RWPE1 (cell line): ENCODE data around the gene PDSS1.
"Not testable (repeated sequence)": the region's sequence is repeated elsewhere in the genome, so short reads cannot be mapped to it uniquely, and the experiment has no call there.

Experiments
- CTCF ChIA-PET: fragments of 350-600 bp; sonication (Branson Sonifier 250); formaldehyde crosslinking; extraction: SDS; loops from one replicate; lab custom pipeline; 2021; lab: Yijun Ruan, JAX
- POLR2A ChIA-PET: fragments of 400-600 bp; formaldehyde crosslinking; extraction: SDS; loops from one replicate; lab custom pipeline; 2020; ENCODE audit warnings: antibody characterized with exemption; ENCODE audit not compliant: low non-redundant PET; lab: Yijun Ruan, JAX
- DNase-seq: peaks from one replicate; pipeline ENCODE4 v3.0.0; 2012; ENCODE audit warnings: low spot score
- H3K27ac ChIP-seq: fragments of 450-650 bp; 2 replicates; pipeline ENCODE4 v1.5.1; 2017
- TF ChIP-seq, protein P1 (sequence below): fragments of 450-650 bp; conservative IDR thresholded peaks from 2 replicates; pipeline ENCODE4 v1.5.1; 2017; ENCODE audit warnings: low read depth, mild to moderate bottlenecking

Gene PDSS1

DNA sequence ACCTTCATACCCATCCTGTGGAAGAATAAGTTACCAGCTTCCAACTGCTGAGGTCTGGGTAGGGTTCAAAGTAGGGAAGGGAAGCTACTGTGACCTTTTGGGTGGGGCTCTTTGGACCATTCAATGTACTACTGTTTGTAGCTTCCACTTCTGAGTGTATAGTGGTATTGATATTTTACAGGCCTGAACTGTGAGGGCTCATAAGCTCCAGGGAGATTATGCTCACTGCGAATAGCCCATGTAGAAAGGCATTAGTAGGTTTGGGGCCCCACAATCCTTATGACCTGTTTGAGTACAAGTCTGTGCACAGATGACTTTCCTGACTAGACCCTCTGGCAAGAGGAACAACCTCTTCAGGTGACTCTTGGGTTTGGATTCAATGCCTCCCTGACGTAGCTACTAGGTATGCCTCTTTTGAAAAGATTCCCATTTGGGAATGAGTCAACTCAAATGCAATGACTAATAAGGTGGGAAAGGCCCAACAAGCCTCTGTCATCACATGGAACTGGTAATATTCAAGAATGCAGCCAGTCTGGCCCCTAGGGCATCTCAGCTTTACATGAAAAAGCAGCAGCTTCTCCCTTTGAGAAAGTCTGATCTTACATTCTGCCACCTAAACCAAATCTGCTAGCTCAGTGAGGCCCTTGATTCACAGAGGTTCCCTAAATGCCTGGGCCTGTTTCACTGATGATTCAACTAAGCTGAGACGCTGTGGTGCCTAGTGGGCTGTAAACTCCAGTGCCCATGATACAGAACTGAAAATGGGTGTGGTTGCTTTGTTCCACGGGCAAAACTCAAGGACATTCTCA lies 83.5 kb downstream of the PDSS1 start:
- TF ChIP-seq, protein P1, sequence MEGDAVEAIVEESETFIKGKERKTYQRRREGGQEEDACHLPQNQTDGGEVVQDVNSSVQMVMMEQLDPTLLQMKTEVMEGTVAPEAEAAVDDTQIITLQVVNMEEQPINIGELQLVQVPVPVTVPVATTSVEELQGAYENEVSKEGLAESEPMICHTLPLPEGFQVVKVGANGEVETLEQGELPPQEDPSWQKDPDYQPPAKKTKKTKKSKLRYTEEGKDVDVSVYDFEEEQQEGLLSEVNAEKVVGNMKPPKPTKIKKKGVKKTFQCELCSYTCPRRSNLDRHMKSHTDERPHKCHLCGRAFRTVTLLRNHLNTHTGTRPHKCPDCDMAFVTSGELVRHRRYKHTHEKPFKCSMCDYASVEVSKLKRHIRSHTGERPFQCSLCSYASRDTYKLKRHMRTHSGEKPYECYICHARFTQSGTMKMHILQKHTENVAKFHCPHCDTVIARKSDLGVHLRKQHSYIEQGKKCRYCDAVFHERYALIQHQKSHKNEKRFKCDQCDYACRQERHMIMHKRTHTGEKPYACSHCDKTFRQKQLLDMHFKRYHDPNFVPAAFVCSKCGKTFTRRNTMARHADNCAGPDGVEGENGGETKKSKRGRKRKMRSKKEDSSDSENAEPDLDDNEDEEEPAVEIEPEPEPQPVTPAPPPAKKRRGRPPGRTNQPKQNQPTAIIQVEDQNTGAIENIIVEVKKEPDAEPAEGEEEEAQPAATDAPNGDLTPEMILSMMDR, result no peak
- CTCF ChIA-PET, result interaction anchor here (0.6 kb wide), 1 partner anchor 52 kb away, joined by 3 read pairs; no protein-coding TSS in a partner anchor
- DNase-seq, result peak; percentile 95
- peak overlapping the region; percentile 81 for H3K27ac ChIP-seq
- POLR2A ChIA-PET, result no interaction called here

DNA sequence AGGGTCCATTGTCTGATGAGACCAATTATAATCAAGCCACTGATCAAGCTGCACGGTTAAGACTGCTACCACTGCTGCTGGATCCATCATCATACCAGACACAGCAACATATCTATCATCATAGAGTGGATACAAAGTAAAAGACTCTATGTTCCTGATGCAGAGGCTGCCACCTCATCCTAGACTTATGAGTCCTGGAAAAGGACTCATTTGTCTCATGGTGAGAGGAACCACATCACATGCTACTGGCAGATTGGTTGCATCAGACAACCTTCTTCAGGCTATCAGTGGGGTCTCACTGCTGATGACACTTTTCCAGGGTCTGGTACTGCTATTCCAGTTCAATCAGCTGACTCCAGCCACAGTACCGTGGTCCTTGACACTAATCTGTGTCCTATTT lies 84.3 kb downstream of the PDSS1 start:
- H3K27ac ChIP-seq, result peak overlapping the region; percentile 81
- POLR2A ChIA-PET, result no interaction called here
- TF ChIP-seq, protein P1, result no peak
- peak; percentile 8 for DNase-seq
- CTCF ChIA-PET, result interaction anchor here (0.6 to 0.7 kb wide), 3 partner anchors 18 to 1612 kb away, joined by 3 to 6 read pairs (median 3); no protein-coding TSS in a partner anchor

DNA sequence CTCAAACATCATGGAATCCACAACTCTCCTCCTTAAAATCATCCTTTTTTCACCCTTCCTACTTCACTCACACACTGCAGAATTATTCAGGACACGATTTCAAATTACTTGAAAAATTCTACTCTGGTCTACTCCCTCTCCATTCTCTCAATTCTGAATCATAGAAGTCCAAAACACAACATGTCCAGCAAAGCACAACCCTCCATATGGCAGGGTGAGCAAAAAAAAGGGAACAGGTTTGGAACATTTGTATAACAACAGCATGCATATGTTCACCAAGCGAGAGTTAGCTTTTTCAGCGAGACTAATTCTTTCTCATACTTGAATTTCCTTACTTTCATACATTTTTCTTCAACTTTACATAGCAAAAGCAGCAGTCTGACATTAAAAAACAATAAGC lies 89.9 kb downstream of the PDSS1 start:
- H3K27ac ChIP-seq, result no peak overlapping the region
- TF ChIP-seq, protein P1, result no peak
- ChIA-PET CTCF (interaction anchor here (0.6 kb wide), 1 partner anchor 310 kb away, joined by 4 read pairs; no protein-coding TSS in a partner anchor), POLR2A (no interaction called here)
- no peak for DNase-seq

DNA sequence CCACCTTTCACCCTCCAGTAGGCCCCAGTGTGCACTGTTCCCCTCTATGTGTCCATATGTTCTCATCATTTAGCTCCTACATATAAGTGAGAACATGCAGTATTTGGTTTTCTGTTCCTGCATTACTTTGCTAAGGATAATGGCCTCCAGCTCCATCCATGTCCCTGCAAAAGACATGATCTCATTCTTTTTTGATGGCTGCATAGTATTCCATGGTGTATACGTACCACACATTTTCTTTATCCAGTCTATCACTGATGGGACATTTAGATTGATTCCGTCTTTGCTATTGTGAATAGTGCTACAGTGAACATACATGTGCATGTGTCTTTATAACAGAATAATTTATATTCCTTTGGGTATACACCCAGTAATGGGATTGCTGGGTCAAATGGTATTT lies 92.3 kb downstream of the PDSS1 start:
- CTCF ChIA-PET, result not testable (repeated sequence)

DNA sequence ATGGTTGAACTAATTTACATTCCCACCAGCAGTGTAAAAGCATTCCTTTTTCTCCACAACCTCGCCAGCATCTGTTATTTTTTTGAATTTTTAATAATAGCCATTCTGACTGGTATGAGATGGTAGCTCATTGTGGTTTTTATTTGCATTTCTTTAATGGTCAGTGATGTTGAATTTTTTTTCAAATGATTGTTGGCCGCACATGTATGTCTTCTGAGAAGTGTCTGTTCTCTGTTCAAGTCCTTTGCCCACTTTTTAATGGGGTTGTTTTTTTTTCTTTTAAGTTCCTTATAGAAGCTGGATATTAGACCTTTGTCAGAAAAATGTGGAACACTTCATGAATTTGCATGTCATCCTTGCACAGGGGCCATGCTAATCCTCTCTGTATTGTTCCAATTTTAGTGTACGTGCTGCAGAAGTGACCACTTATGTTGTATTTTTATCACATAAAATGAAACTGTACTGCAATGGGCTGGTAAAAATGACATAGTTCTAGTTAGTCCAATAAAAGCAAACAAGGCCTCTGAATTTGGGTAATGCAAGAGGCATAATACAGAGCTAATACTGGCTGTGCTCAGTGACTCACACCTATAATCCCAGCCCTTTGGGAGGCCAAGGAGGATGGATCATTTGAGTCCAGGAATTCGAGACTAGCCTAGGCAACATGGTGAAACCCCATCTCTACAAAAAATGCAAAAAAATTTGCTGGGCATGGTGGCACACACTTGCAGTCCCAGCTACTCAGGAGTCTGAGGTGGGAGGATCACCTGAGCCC lies 92.9 kb downstream of the PDSS1 start:
- no peak for DNase-seq
- ChIA-PET POLR2A (no interaction called here), CTCF (interaction anchor here (0.6 kb wide), 1 partner anchor 28 kb away, joined by 3 read pairs; no protein-coding TSS in a partner anchor)
- TF ChIP-seq, protein P1, result no peak
- H3K27ac ChIP-seq, result no peak overlapping the region

More for the DNA sequence above, 92.3 kb downstream of the PDSS1 start:
- H3K27ac ChIP-seq, POLR2A ChIA-PET, DNase-seq: not testable (repeated sequence)

DNA sequence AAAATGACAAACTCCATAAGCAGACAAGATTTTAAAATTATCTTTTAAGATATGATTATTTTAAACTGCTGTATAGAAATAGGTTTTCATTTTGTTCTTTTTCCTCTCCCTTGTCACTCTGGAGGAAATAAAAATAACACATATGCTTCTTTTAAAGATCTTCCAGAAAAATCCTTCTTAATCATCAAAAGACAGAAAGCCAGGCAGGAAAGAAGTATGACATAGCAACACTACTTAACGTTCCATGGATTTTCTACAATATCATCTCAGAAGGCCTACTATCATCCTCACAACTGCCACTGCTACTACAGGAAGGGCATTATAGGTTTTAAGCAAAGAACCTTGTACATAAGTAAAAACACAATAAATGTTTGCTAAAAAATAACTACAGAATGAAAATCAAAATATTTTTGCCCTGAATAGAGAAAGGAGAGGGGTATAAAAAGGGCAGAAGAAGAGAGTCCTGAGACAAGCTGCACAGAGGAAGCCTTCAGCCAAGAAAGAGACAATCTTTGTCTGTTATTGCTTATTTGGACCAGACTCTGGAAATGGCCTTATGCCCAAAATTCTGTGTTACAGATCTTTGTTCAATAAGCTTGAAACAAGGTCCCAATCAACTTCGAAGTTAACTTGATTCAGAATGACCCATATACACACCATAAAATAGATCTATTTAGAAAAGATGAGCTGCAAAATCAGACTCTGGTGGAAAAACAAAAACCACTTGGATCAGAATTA lies 95.4 kb downstream of the PDSS1 start:
- TF ChIP-seq, protein P1, result no peak
- H3K27ac ChIP-seq, result no peak overlapping the region
- DNase-seq, result no peak
- POLR2A ChIA-PET, result no interaction called here
- CTCF ChIA-PET, result interaction anchor here (0.6 kb wide), 1 partner anchor 1940 kb away, joined by 3 read pairs; no protein-coding TSS in a partner anchor
